A549 (cell line): ENCODE results near the gene ZNF586.

Experiments
- BHLHE40 ChIP-seq: IDR thresholded peaks from 2 replicates; pipeline ENCODE4 v1.6.1; 2012; ENCODE audit warnings: low read depth, low read length, inconsistent platforms
- CTCF ChIP-seq: fragments of >200 bp; sonication (Bioruptor Twin); formaldehyde crosslinking; IDR thresholded peaks from 3 replicates; pipeline ENCODE4 v1.5.1; 2016
- ELK1 ChIP-seq: fragments of 150-350 bp; IDR thresholded peaks from 2 replicates; pipeline ENCODE4 v1.6.1; 2014; ENCODE audit warnings: low read depth, mild to moderate bottlenecking, low read length
- ESRRA ChIP-seq: fragments of 150-350 bp; IDR thresholded peaks from 2 replicates; pipeline ENCODE4 v1.6.1; 2014; ENCODE audit warnings: mild to moderate bottlenecking, low read length, borderline replicate concordance
- HOXB13 ChIP-seq: fragments of 250-450 bp; sonication (Bioruptor Pico); IDR thresholded peaks from 2 replicates; pipeline ENCODE4 v1.5.0; 2020; ENCODE audit warnings: low read depth, mild to moderate bottlenecking, moderate library complexity
- KDM1A ChIP-seq: fragments of 200-600 bp; sonication (generic); IDR thresholded peaks from 2 replicates; pipeline ENCODE4 v1.6.1; 2016; ENCODE audit warnings: low read depth, mild to moderate bottlenecking
- MAFK ChIP-seq: fragments of 450-650 bp; IDR thresholded peaks from 2 replicates; pipeline ENCODE4 v1.6.1; 2014; ENCODE audit not compliant: partially characterized antibody
- NR3C1 ChIP-seq: fragments of >200 bp; sonication (Bioruptor Twin); formaldehyde crosslinking; IDR thresholded peaks from 3 replicates; pipeline ENCODE4 v1.6.1; 2017
- POLR2A ChIP-seq: IDR thresholded peaks from 2 replicates; pipeline ENCODE4 v1.6.1; 2012; ENCODE audit warnings: mild to moderate bottlenecking, low read length
- RARB ChIP-seq: fragments of 250-450 bp; sonication (Bioruptor Pico); IDR thresholded peaks from 2 replicates; pipeline ENCODE4 v1.8.0; 2021; ENCODE audit warnings: mild to moderate bottlenecking, moderate library complexity

- TF ChIP-seq RARB (CRISPR knock-in tag) (no peak), ESRRA (no peak), POLR2A (no peak), CTCF (no peak), NR3C1 (no peak), HOXB13 (CRISPR knock-in tag) (no peak), MAFK (no peak), KDM1A (no peak), BHLHE40 (no peak), ELK1 (no peak)
Observed at GRCh38 chr19:57815247-57816075, 46.0 kb downstream of the ZNF586 start.
